ENCODE data around the gene GLYATL3.

DNA sequence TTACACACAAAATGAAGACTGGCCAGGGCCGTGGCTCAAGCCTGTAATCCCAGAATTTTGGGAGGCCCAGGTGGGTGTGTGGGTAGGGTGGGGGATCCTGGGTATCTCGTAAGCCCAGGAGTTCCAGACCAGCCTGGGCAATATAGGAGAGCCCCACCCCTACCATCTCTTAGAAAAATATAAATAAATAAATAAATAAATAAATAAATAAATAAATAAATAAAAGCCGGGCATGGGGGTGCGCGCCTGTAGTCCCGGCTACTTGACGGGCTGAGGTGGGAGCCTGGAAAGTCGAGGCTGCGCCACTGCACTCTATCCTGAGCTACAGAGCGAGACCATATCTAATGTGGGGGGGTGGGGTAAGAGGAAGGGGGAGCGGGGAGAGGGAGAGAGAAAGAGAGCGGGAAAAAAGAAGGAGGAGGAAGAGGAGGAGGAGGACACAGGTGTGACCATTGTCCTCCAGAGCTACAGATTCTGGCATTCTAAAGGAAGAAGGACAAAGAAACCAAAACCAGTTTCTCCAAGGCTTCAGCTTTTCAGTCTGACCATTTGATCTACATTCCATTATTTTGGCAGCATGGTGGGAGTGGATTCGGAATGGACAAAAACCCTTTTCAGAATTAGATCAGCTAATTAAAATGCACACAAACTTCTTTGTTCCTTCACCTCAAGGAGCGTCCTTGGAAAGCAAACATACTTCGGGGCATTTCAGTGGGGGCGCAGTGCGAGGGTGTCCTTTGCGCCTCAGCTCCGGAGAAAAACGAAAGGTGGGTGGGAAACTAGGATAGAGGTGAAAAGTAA lies 50.2 kb downstream of the GLYATL3 start:
- TF ChIP-seq, protein P1, sequence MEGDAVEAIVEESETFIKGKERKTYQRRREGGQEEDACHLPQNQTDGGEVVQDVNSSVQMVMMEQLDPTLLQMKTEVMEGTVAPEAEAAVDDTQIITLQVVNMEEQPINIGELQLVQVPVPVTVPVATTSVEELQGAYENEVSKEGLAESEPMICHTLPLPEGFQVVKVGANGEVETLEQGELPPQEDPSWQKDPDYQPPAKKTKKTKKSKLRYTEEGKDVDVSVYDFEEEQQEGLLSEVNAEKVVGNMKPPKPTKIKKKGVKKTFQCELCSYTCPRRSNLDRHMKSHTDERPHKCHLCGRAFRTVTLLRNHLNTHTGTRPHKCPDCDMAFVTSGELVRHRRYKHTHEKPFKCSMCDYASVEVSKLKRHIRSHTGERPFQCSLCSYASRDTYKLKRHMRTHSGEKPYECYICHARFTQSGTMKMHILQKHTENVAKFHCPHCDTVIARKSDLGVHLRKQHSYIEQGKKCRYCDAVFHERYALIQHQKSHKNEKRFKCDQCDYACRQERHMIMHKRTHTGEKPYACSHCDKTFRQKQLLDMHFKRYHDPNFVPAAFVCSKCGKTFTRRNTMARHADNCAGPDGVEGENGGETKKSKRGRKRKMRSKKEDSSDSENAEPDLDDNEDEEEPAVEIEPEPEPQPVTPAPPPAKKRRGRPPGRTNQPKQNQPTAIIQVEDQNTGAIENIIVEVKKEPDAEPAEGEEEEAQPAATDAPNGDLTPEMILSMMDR (IDR thresholded peaks at IDR 0.05 in 4 of 5, conservative IDR thresholded peaks at IDR 0.05 in 1 of 5): no peak
- no peak for TF ChIP-seq POLR2A (IDR thresholded peaks at IDR 0.05)
